RWPE1 (cell line): ENCODE measurements around the gene RNF114.
A peak's percentile ranks its signal among the peaks of the same experiment; 100 is the strongest.

Experiments
- CTCF ChIA-PET: fragments of 350-600 bp; sonication (Branson Sonifier 250); formaldehyde crosslinking; extraction: SDS; loops from one replicate; lab custom pipeline; 2021; lab: Yijun Ruan, JAX
- POLR2A ChIA-PET: fragments of 400-600 bp; formaldehyde crosslinking; extraction: SDS; loops from one replicate; lab custom pipeline; 2020; ENCODE audit warnings: antibody characterized with exemption; ENCODE audit not compliant: low non-redundant PET; lab: Yijun Ruan, JAX
- DNase-seq: peaks from one replicate; pipeline ENCODE4 v3.0.0; 2012; ENCODE audit warnings: low spot score
- H3K27ac ChIP-seq: fragments of 450-650 bp; 2 replicates; pipeline ENCODE4 v1.5.1; 2017
- CTCF ChIP-seq: fragments of 450-650 bp; conservative IDR thresholded peaks from 2 replicates; pipeline ENCODE4 v1.5.1; 2017; ENCODE audit warnings: low read depth, mild to moderate bottlenecking

Gene RNF114

GRCh38 chr20:49889001-49889934 lies 46.9 kb upstream of the RNF114 start:
- DNase-seq: no peak
- TF ChIP-seq CTCF: no peak
- peak overlapping the region; percentile 42 for H3K27ac ChIP-seq
- POLR2A ChIA-PET: no interaction called here
- CTCF ChIA-PET: interaction anchor here (0.5 to 5.7 kb wide), 50 partner anchors 8 to 808 kb away, joined by 3 to 34 read pairs (median 4); partner anchors contain the start of gene SLC9A8

- peak; percentile 83 for TF ChIP-seq CTCF
- DNase-seq: peak; percentile 59
- POLR2A ChIA-PET: no interaction called here
- CTCF ChIA-PET: interaction anchor here (0.6 to 5.7 kb wide), 32 partner anchors 10 to 765 kb away, joined by 3 to 34 read pairs (median 6); partner anchors contain the start of gene SLC9A8
- H3K27ac ChIP-seq: no peak overlapping the region
Observed at GRCh38 chr20:49889935-49890333, 46.3 kb upstream of the RNF114 start.

- no peak overlapping the region for H3K27ac ChIP-seq
- POLR2A ChIA-PET: no interaction called here
- DNase-seq: no peak
- no peak for TF ChIP-seq CTCF
- CTCF ChIA-PET: interaction anchor here (0.6 to 5.7 kb wide), 13 partner anchors 9 to 765 kb away, joined by 3 to 34 read pairs (median 5); no protein-coding TSS in a partner anchor
Observed at GRCh38 chr20:49890471-49891361, 45.5 kb upstream of the RNF114 start.

- DNase-seq: no peak
- POLR2A ChIA-PET: no interaction called here
- CTCF ChIA-PET: interaction anchor here (0.6 to 5.7 kb wide), 4 partner anchors 11 to 349 kb away, joined by 3 to 34 read pairs (median 4); no protein-coding TSS in a partner anchor
- 0 out of 2 replicates have a peak overlapping the region, but pooled peaks have one; percentile 2 for H3K27ac ChIP-seq
- no peak for TF ChIP-seq CTCF
Observed at GRCh38 chr20:49891476-49892110, 44.6 kb upstream of the RNF114 start.

- CTCF ChIA-PET: interaction anchor here (0.6 to 5.7 kb wide), 6 partner anchors 10 to 358 kb away, joined by 3 to 34 read pairs (median 4); no protein-coding TSS in a partner anchor
- no peak for DNase-seq
- no peak for TF ChIP-seq CTCF
- POLR2A ChIA-PET: no interaction called here
- 0 out of 2 replicates have a peak overlapping the region, but pooled peaks have one; percentile 2 for H3K27ac ChIP-seq
Observed at GRCh38 chr20:49892260-49892659, 43.9 kb upstream of the RNF114 start.
